ENCODE data around the gene CLPSL2.

Gene CLPSL2

DNA sequence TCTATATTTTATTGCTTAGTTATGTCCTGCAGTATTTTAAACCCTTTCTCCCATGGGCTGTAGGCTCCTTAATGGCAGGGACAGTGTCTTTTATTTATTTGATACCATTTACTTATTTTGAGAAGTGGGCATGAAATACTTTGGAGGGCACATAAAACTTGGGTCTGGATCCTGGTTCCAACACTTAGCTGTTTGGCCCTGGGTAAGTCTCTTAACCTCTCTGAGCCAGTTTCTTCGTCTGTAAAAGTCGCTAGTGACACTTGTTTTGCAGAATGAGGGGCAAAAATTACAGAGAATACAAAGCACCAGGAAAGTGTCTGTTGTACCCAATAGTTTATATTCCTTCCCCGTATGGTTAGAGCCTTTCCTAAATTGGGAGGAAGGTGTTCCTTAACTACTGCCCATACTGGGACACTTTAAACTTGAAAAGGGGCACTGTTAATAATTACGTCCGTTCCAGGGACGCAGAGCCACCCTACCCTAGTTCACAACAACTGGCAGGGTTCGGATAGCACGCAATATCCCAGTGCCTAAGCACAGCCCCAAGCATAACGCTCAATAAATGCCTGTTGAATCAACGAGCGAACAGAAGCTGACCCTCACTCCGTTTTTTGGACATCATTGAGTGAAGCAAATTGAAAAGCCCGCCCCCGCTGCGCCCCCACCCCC is 45.5 kb upstream of the CLPSL2 start:
- peaks cover 9% of the 10 kb centered on the region; the same call in 1 of the 2 replicates for H3F3A ChIP-seq (ENCODE audit: insufficient read depth, low read length)
- no peaks in the 10 kb centered on the region for H3K27me3 ChIP-seq (ENCODE audit: insufficient read depth, low read length)
- H3K9me2 ChIP-seq (ENCODE audit: low read depth, low read length), result no peaks in the 10 kb centered on the region
- peak overlapping the region; percentile 70 for H3K4me3 ChIP-seq (ENCODE audit: low read depth, low read length, poor library complexity, severe bottlenecking)
- H3K4me1 ChIP-seq (ENCODE audit: insufficient read depth, low read length, severe bottlenecking), result peaks cover 70% of the 10 kb centered on the region
- H3K4me2 ChIP-seq (ENCODE audit: low read length), result peak overlapping the region; percentile 74
- no peaks in the 10 kb centered on the region for H3K36me3 ChIP-seq (ENCODE audit: insufficient read depth, low read length)
- peak overlapping the region; percentile 97 for H3K27ac ChIP-seq (ENCODE audit: low read depth, low read length, poor library complexity, severe bottlenecking)
- H3K9ac ChIP-seq (ENCODE audit: low read length), result peak overlapping the region; percentile 69
- no peaks in the 10 kb centered on the region for H4K20me1 ChIP-seq (ENCODE audit: insufficient read depth, low read length)
- TF ChIP-seq EZH2 (IDR thresholded peaks at IDR 0.05; ENCODE audit: borderline replicate concordance, low read length), result no peak
- TF ChIP-seq, protein P1, sequence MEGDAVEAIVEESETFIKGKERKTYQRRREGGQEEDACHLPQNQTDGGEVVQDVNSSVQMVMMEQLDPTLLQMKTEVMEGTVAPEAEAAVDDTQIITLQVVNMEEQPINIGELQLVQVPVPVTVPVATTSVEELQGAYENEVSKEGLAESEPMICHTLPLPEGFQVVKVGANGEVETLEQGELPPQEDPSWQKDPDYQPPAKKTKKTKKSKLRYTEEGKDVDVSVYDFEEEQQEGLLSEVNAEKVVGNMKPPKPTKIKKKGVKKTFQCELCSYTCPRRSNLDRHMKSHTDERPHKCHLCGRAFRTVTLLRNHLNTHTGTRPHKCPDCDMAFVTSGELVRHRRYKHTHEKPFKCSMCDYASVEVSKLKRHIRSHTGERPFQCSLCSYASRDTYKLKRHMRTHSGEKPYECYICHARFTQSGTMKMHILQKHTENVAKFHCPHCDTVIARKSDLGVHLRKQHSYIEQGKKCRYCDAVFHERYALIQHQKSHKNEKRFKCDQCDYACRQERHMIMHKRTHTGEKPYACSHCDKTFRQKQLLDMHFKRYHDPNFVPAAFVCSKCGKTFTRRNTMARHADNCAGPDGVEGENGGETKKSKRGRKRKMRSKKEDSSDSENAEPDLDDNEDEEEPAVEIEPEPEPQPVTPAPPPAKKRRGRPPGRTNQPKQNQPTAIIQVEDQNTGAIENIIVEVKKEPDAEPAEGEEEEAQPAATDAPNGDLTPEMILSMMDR (IDR thresholded peaks at IDR 0.05; ENCODE audit: low read length), result no peak
- H3K79me2 ChIP-seq (ENCODE audit: insufficient read depth, low read length), result no peaks in the 10 kb centered on the region
- H2AFZ ChIP-seq (ENCODE audit: low read length), result no peak overlapping the region
- H3K9me3 ChIP-seq (ENCODE audit: low read length), result no peaks in the 10 kb centered on the region

DNA sequence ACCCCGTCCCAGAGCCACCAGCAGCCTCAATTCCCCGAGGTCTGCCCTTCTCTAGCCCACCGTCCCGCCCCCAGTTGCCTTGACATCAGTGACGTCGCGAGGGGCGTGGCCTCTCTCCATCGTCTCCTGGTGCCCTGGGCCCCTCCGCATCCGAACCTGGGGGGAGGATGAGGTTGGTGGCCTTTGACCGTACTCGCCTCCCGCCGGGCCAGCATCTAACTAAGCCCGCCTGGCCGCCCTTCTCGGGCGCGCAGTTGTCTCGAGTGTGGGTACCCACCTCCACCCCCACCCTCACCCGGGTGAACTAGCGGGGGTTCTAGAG is 45.0 kb upstream of the CLPSL2 start:
- Histone ChIP-seq H3F3A (ENCODE audit: insufficient read depth, low read length) (peaks cover 9% of the 10 kb centered on the region; the same call in 1 of the 2 replicates), H3K9ac (ENCODE audit: low read length) (peak overlapping the region; percentile 91), H3K36me3 (ENCODE audit: insufficient read depth, low read length) (no peaks in the 10 kb centered on the region), H2AFZ (ENCODE audit: low read length) (no peak overlapping the region), H3K27me3 (ENCODE audit: insufficient read depth, low read length) (no peaks in the 10 kb centered on the region), H3K4me3 (ENCODE audit: low read depth, low read length, poor library complexity, severe bottlenecking) (peak overlapping the region; percentile 70), H3K4me2 (ENCODE audit: low read length) (peak overlapping the region; percentile 74), H3K4me1 (ENCODE audit: insufficient read depth, low read length, severe bottlenecking) (peaks cover 67% of the 10 kb centered on the region), H3K9me2 (ENCODE audit: low read depth, low read length) (no peaks in the 10 kb centered on the region), H3K9me3 (ENCODE audit: low read length) (no peaks in the 10 kb centered on the region), H4K20me1 (ENCODE audit: insufficient read depth, low read length) (no peaks in the 10 kb centered on the region), H3K79me2 (ENCODE audit: insufficient read depth, low read length) (no peaks in the 10 kb centered on the region), H3K27ac (ENCODE audit: low read depth, low read length, poor library complexity, severe bottlenecking) (peak overlapping the region; percentile 97)
- TF ChIP-seq, protein P1 (IDR thresholded peaks at IDR 0.05; ENCODE audit: low read length), result no peak
- TF ChIP-seq EZH2 (IDR thresholded peaks at IDR 0.05; ENCODE audit: borderline replicate concordance, low read length), result no peak

DNA sequence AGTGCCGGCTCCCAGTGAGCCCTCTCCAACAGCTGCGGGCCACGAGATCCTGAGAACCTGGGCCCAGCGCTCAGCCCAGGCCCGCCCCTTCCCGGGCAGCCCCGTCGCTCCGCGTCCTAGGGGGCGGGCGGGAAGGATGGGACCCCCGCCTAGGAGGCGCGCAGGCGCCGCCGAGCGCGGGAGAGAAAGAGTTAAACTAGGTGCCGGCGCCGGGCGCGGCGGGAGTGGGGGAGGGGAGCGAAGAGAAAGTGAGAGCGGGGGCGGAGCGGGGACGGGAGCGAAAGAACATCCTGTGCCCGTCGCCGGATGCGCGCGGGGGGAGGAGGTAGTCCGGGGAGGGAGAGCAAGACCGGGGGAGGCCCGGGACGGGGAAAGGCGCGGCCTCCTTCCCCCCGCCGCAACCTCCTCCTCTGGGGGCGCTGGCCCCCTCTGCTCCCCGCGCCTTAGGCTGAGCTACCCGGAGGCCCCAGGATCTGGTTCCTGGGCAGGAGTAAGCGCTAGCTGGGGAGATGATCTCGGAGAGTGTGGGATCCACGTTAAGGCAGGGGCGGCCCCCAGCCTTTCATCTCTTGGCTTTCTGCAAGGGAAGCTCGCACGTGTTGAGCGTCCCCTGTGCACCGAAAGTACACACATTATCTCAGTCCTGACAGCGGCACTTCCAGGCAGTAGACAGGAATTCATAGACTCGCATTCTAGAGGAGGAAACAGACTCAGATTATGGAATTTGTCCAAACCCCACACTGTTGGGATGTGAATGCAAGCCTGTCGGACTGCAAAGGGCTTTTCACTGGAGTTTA is 44.5 kb upstream of the CLPSL2 start:
- Histone ChIP-seq H3K9ac (ENCODE audit: low read length) (peak overlapping the region; percentile 91), H3K36me3 (ENCODE audit: insufficient read depth, low read length) (no peaks in the 10 kb centered on the region), H3K4me3 (ENCODE audit: low read depth, low read length, poor library complexity, severe bottlenecking) (peak overlapping the region; percentile 70), H3K4me1 (ENCODE audit: insufficient read depth, low read length, severe bottlenecking) (peaks cover 64% of the 10 kb centered on the region), H3K27me3 (ENCODE audit: insufficient read depth, low read length) (no peaks in the 10 kb centered on the region), H3F3A (ENCODE audit: insufficient read depth, low read length) (peaks cover 9% of the 10 kb centered on the region; the same call in 1 of the 2 replicates), H4K20me1 (ENCODE audit: insufficient read depth, low read length) (no peaks in the 10 kb centered on the region), H2AFZ (ENCODE audit: low read length) (no peak overlapping the region), H3K27ac (ENCODE audit: low read depth, low read length, poor library complexity, severe bottlenecking) (peak overlapping the region; percentile 97), H3K9me3 (ENCODE audit: low read length) (no peaks in the 10 kb centered on the region), H3K4me2 (ENCODE audit: low read length) (peak overlapping the region; percentile 74), H3K9me2 (ENCODE audit: low read depth, low read length) (no peaks in the 10 kb centered on the region), H3K79me2 (ENCODE audit: insufficient read depth, low read length) (no peaks in the 10 kb centered on the region)
- TF ChIP-seq EZH2 (IDR thresholded peaks at IDR 0.05; ENCODE audit: borderline replicate concordance, low read length), result no peak
